ENCODE data around the gene GSE1. TPM values are rescaled to one million over a fixed set of nuclear protein-coding genes. Genes with fewer than 3 reads are reported as not detected.

GSE1 gene
- total and polyA plus RNA-seq, 11 donors = 18.1 to 48.4 (median 37.1) TPM

DNA sequence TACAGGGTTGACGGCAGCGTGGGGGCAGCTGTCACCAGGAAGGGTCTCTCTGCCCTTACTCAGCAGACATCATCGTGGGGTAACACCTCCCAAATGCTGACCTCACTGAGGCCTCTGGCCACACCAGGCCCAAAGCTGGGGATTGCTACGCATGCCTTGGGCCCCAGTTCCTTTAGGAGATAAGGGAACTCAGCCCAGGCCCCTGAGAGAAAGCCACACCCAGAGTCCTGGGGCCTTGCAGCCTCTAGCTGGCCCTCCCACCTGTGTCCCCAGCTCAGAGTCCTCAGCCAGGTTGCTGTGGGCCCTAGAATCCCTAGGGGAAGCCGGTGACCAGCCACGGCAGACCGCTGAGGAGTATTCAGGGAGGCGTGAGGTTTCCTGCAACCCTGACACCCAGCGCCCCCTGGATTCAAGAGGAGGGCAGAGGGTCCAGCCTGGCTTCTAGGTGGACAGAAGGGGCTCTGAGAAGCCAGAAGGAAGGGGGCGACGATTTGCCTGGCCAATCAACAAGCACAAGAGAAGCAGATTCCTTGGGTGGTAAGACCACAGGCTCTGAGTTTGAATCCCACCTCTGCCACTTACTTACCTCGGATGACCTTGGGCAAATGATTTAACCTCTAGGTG is 85.9 kb downstream of the GSE1 start:
- ATAC-seq = no peak
- H3K9me3 ChIP-seq = peaks cover 0 to 2% (median 0%) of the 10 kb centered on the region in 12 donors

DNA sequence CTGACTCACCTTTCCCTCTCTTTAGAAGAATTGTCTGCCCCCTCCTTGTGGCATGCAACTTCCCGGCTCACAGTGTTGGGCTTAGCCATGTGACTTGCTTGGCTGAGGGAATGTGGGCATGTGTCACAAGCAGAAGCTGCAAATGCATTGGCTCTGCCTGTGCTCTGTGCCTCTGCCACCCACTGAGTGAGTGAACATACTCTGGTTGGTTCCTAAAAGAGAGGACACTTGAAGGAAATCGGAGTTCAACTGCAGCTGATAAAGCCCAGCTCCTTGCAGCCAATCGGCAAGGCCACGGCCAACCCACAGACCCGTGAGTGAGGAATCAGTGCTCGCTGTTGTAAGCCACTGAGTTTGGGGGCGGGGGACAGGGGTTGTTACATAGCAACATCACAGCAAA is 86.5 kb downstream of the GSE1 start:
- TF ChIP-seq, protein P1, sequence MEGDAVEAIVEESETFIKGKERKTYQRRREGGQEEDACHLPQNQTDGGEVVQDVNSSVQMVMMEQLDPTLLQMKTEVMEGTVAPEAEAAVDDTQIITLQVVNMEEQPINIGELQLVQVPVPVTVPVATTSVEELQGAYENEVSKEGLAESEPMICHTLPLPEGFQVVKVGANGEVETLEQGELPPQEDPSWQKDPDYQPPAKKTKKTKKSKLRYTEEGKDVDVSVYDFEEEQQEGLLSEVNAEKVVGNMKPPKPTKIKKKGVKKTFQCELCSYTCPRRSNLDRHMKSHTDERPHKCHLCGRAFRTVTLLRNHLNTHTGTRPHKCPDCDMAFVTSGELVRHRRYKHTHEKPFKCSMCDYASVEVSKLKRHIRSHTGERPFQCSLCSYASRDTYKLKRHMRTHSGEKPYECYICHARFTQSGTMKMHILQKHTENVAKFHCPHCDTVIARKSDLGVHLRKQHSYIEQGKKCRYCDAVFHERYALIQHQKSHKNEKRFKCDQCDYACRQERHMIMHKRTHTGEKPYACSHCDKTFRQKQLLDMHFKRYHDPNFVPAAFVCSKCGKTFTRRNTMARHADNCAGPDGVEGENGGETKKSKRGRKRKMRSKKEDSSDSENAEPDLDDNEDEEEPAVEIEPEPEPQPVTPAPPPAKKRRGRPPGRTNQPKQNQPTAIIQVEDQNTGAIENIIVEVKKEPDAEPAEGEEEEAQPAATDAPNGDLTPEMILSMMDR (IDR thresholded peaks at IDR 0.05) = no peak
- no peak for TF ChIP-seq POLR2A (IDR thresholded peaks at IDR 0.05)
- Histone ChIP-seq H3K4me1 (peaks cover 0 to 6% (median 0%) of the 10 kb centered on the region in 12 donors), H3K4me3 (no peak overlapping the region), H3K27ac (no peak overlapping the region), H3K27me3 (peaks cover 0 to 26% (median 0%) of the 10 kb centered on the region in 9 donors), H3K36me3 (no peaks in the 10 kb centered on the region), H3K9me3 (peaks cover 0 to 2% (median 0%) of the 10 kb centered on the region in 12 donors)
- peak in 2 of 5 donors; percentile 39 to 50 for DNase-seq
- WGBS, 4 donors = 31 to 45% (median 43%) methylated on average over 7 of the region's 7 CpGs
- ATAC-seq = peak; percentile 59 to 87 (median 84)
- intact Hi-C loops (cut with DNase I) = no loop called here

More for the DNA sequence above, 85.9 kb downstream of the GSE1 start:
- intact Hi-C loops (cut with DNase I) = no loop called here
- 70 to 74% (median 73%) methylated on average over 12 of the region's 12 CpGs for WGBS, 4 donors
- TF ChIP-seq, protein P1 (IDR thresholded peaks at IDR 0.05) = no peak
- no peak for TF ChIP-seq POLR2A (IDR thresholded peaks at IDR 0.05)
- peaks cover 0 to 32% (median 0%) of the 10 kb centered on the region in 9 donors for H3K27me3 ChIP-seq
- peaks cover 0 to 6% (median 0%) of the 10 kb centered on the region in 12 donors for H3K4me1 ChIP-seq
- H3K4me3 ChIP-seq = no peak overlapping the region
- no peak overlapping the region for H3K27ac ChIP-seq
- DNase-seq = no peak
- no peaks in the 10 kb centered on the region for H3K36me3 ChIP-seq

DNA sequence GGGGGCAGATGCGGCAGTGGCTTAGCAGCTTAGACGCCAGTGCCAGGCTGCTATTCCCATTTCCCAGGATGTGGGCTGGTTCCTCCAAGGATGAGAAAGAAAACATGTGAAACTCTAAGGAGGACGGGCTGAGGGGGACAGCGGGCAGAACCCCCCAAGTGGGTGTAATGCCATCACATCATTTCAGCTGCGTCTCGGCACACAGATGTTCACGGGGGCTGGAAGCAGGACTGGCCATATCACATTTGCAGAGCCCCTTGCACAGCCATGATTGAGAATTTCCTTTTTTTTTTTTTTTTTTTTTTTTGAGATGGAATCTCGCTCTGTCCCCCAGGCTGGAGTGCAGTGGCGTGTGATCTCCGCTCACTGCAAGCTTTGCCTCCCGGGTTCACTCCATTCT is 90.9 kb downstream of the GSE1 start:
- H3K9me3 ChIP-seq = peaks cover 0 to 2% (median 0%) of the 10 kb centered on the region in 12 donors
- TF ChIP-seq, protein P1 (IDR thresholded peaks at IDR 0.05) = no peak
- no peak for TF ChIP-seq POLR2A (IDR thresholded peaks at IDR 0.05)
- DNase-seq = no peak
- WGBS, 4 donors = 87 to 91% (median 90%) methylated on average over 11 of the region's 11 CpGs
- no peak overlapping the region for H3K27ac ChIP-seq
- intact Hi-C loops (cut with DNase I) = no loop called here
- no peaks in the 10 kb centered on the region for H3K27me3 ChIP-seq
- no peaks in the 10 kb centered on the region for H3K36me3 ChIP-seq
- no peak for ATAC-seq
- H3K4me1 ChIP-seq = peaks cover 0 to 6% (median 0%) of the 10 kb centered on the region in 12 donors
- no peak overlapping the region for H3K4me3 ChIP-seq

DNA sequence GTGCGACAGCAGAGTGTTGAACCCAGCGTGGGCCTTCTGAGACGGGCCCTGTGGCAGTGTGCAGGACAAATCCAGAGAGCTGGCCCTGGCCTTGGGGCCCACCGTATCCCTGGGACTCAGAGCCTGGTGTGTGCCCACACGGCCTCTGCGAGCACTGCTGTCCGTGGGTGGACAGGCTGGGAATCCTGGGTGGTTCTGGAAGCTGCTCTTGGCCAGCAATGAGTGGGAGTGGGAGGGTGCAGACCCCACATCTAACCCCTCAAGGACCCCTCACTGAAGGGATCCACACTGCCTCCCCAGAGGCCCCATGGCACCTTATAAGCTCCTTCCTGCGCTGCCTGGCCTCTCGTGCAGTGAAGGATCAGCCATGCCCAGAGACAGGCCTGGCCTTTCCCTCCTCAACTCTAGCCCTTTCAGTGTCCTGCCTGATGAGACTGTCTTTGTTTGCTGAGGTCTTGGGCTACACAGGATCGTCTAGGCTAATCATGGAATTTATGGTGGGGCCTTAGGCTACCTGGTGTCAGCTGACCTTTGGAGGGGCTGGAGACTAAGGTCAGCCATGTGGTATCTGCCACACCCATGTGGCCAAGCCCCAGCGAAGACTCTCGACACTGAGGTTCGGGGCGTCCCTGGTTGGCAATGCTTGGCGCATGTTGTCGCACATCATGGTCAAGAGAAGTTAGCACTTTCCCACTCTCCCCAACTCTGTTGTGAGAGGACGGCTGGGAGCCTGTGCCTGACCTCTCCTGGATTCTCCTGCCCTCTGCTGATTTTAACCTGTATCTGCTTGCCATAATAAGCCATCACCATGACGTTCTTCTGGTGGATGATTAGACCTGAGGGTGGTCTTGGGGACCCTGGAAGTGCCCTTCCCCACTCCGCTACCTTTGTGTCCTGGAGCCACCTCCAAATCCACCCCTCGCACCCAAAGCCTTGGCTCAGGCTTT is 92.1 kb downstream of the GSE1 start:
- H3K4me1 ChIP-seq = no peaks in the 10 kb centered on the region
- TF ChIP-seq, protein P1 (IDR thresholded peaks at IDR 0.05) = no peak
- no peak for TF ChIP-seq POLR2A (IDR thresholded peaks at IDR 0.05)

More for the DNA sequence above, 92.1 kb downstream of the GSE1 start:
- 86 to 90% (median 88%) methylated on average over 16 to 20 of the region's 20 CpGs for WGBS, 4 donors
- DNase-seq (no peak), ATAC-seq (peak in 3 of 4 donors; percentile 13 to 22 (median 20))
- Histone ChIP-seq H3K4me3 (no peak overlapping the region), H3K27ac (no peak overlapping the region), H3K27me3 (no peaks in the 10 kb centered on the region), H3K9me3 (peaks cover 0 to 2% (median 0%) of the 10 kb centered on the region in 12 donors), H3K36me3 (no peaks in the 10 kb centered on the region)
- intact Hi-C loops (cut with DNase I) = no loop called here
